Stimulated activated CD4-positive, alpha-beta T cell treated with anti-CD3 and anti-CD28 coated beads, Interleukin-4, amount 100 ng/mL, for 4 hours (primary cell): Measurements from ENCODE around the gene CELF2.
A peak's percentile ranks its signal among the peaks of the same experiment; 100 is the strongest.

Source experiments
- DNase-seq, 2 experiments: peaks; one replicate each; pipeline ENCODE4 v3.0.0-alpha.2; 2020

The CELF2 gene

GRCh38 chr10:11255156-11255555 lies 237.5 kb downstream of the CELF2 start:
- DNase-seq, result no peak

GRCh38 chr10:11255796-11256444 lies 238.2 kb downstream of the CELF2 start:
- no peak for DNase-seq

GRCh38 chr10:11256896-11257295 lies 239.2 kb downstream of the CELF2 start:
- no peak for DNase-seq

GRCh38 chr10:11257440-11258090 lies 239.9 kb downstream of the CELF2 start:
- no peak for DNase-seq

GRCh38 chr10:11260170-11260569 lies 242.5 kb downstream of the CELF2 start:
- no peak for DNase-seq

GRCh38 chr10:11261143-11261542 lies 243.5 kb downstream of the CELF2 start:
- DNase-seq, result no peak

GRCh38 chr10:11261687-11262493 lies 244.2 kb downstream of the CELF2 start:
- DNase-seq, result no peak

GRCh38 chr10:11262494-11263345 lies 245.0 kb downstream of the CELF2 start:
- no peak for DNase-seq

GRCh38 chr10:11263767-11264166 lies 246.1 kb downstream of the CELF2 start:
- no peak for DNase-seq

GRCh38 chr10:11264296-11265048 lies 246.8 kb downstream of the CELF2 start:
- DNase-seq, result no peak

GRCh38 chr10:11265484-11265883 lies 247.8 kb downstream of the CELF2 start:
- no peak for DNase-seq

GRCh38 chr10:11266426-11266825 lies 248.8 kb downstream of the CELF2 start:
- DNase-seq, result no peak

- DNase-seq, result peak; percentile 65 to 74
Observed at GRCh38 chr10:11270135-11270857, 252.6 kb downstream of the CELF2 start.

- DNase-seq, result no peak
Observed at GRCh38 chr10:11270858-11271179, 253.1 kb downstream of the CELF2 start.

GRCh38 chr10:11272915-11273389 lies 255.3 kb downstream of the CELF2 start:
- DNase-seq, result peak in 1 of 2 experiments; percentile 27

GRCh38 chr10:11274452-11274851 lies 256.8 kb downstream of the CELF2 start:
- no peak for DNase-seq

- DNase-seq, result no peak
Observed at GRCh38 chr10:11275651-11276050, 258.0 kb downstream of the CELF2 start.

- no peak for DNase-seq
Observed at GRCh38 chr10:11276449-11276990, 258.8 kb downstream of the CELF2 start.

GRCh38 chr10:11279314-11279713 lies 261.6 kb downstream of the CELF2 start:
- no peak for DNase-seq

GRCh38 chr10:11280187-11280932 lies 262.7 kb downstream of the CELF2 start:
- no peak for DNase-seq
